ENCODE data around the gene FAM118B. TPM values are rescaled to one million over a fixed set of nuclear protein-coding genes. Genes with fewer than 3 reads are reported as not detected.

FAM118B gene
- total and polyA plus RNA-seq, 2 of the 4 experiments (the other 2 are of a cell fraction) = 20.0 to 27.2 TPM

GRCh38 chr11:126256216-126256615, 44.6 kb downstream of the FAM118B start:
- Histone ChIP-seq H3K79me1 (ENCODE audit: low read depth in 1 of 2, low read length in 2 of 2) (peaks cover 0 to 16% of the 10 kb centered on the region in 2 experiments; a peak in 3 of 4 replicates), H3K23ac (ENCODE audit: low read depth, low read length) (no peak overlapping the region), H3K4me3 (ENCODE audit: insufficient read depth, low read depth, low read length) (no peak overlapping the region), H3K56ac (ENCODE audit: extremely low read depth, insufficient read depth, low read length) (no peak overlapping the region), H4K20me1 (ENCODE audit: insufficient read depth, low read length) (peaks cover 7% of the 10 kb centered on the region), H3K4ac (ENCODE audit: low read depth, low read length) (no peak overlapping the region), H2BK5ac (ENCODE audit: low read depth, low read length, poor library complexity, severe bottlenecking) (no peak overlapping the region), H4K5ac (ENCODE audit: low read depth, low read length) (no peak overlapping the region), H2BK20ac (ENCODE audit: low read depth, low read length) (no peak overlapping the region), H3K27ac (ENCODE audit: insufficient read depth, low read length) (no peak overlapping the region), H4K91ac (ENCODE audit: insufficient read depth, low read depth, low read length) (no peak overlapping the region), H3K18ac (ENCODE audit: low read depth, low read length) (no peak overlapping the region), H3K4me1 (ENCODE audit: control insufficient read depth, insufficient read depth, low read length) (peaks cover 3% of the 10 kb centered on the region), H3K9me1 (ENCODE audit: insufficient read depth, low read length) (peaks cover 14% of the 10 kb centered on the region), H3K14ac (replicated peaks; ENCODE audit: low read depth, low read length) (no peak overlapping the region), H2AK5ac (ENCODE audit: low read depth, low read length) (0 out of 2 replicates have a peak overlapping the region, but pooled peaks have one; percentile 43), H3K9me3 (ENCODE audit: control insufficient read depth, insufficient read depth, low read length) (no peaks in the 10 kb centered on the region), H3K36me3 (ENCODE audit: control insufficient read depth, insufficient read depth, low read length) (peaks cover 15% of the 10 kb centered on the region), H2BK15ac (ENCODE audit: low read depth, low read length) (no peak overlapping the region), H3K9ac (ENCODE audit: low read depth, low read length) (no peak overlapping the region), H2AK9ac (replicated peaks; ENCODE audit: low read depth, low read length, poor library complexity) (no peak overlapping the region), H2AFZ (replicated peaks; ENCODE audit: low read length, poor library complexity) (no peak overlapping the region), H3K27me3 (ENCODE audit: control insufficient read depth, insufficient read depth, low read length) (no peaks in the 10 kb centered on the region), H2BK120ac (ENCODE audit: low read depth, low read length) (no peak overlapping the region), H3K4me2 (ENCODE audit: low read depth, low read length) (no peak overlapping the region), H4K8ac (ENCODE audit: low read depth in 2 of 2, low read length in 2 of 2) (no peak overlapping the region)
- TF ChIP-seq FOS (IDR thresholded peaks at IDR 0.05; ENCODE audit: low read depth, low read length) (no peak), RFX5 (IDR thresholded peaks at IDR 0.05; ENCODE audit: low read depth, low read length) (no peak), MAFK (IDR thresholded peaks at IDR 0.05; ENCODE audit: low read depth, low read length) (no peak), POLR2A (IDR thresholded peaks at IDR 0.05; ENCODE audit: low read depth, low read length) (no peak), RCOR1 (IDR thresholded peaks at IDR 0.05; ENCODE audit: insufficient replicate concordance, low read length) (no peak), USF2 (IDR thresholded peaks at IDR 0.05; ENCODE audit: low read depth, low read length) (no peak), MAZ (IDR thresholded peaks at IDR 0.05; ENCODE audit: borderline replicate concordance, low read depth, low read length) (no peak), CHD1 (IDR thresholded peaks at IDR 0.05; ENCODE audit: low read depth, low read length) (no peak), NFE2L2 (IDR thresholded peaks at IDR 0.05; ENCODE audit: low read depth, low read length) (no peak), RAD21 (IDR thresholded peaks at IDR 0.05; ENCODE audit: low read length) (no peak), ELK1 (IDR thresholded peaks at IDR 0.05; ENCODE audit: borderline replicate concordance, low read depth, low read length) (no peak), MXI1 (IDR thresholded peaks at IDR 0.05; ENCODE audit: borderline replicate concordance, low read depth, low read length) (no peak), BHLHE40 (IDR thresholded peaks at IDR 0.05; ENCODE audit: low read depth, low read length) (no peak), CTCF (conservative IDR thresholded peaks at IDR 0.05; ENCODE audit: low read depth, low read length) (no peak), CEBPB (IDR thresholded peaks at IDR 0.05; ENCODE audit: low read depth, low read length) (no peak), SMC3 (IDR thresholded peaks at IDR 0.05; ENCODE audit: low read depth, low read length) (no peak)
- POLR2A ChIA-PET (ENCODE audit: unreplicated experiment) = no interaction called here
- intact Hi-C loops (cut with micrococcal nuclease) (loop anchor here (5.0 kb wide), 1 partner anchor 44 kb away; the partner anchor contains the start of genes FAM118B and RPUSD4), dilution Hi-C loops (cut with HindIII; ENCODE audit: low sequenced_read_pairs, unreplicated experiment) (no loop called here), in situ Hi-C loops (cut with MboI; ENCODE audit: low sequenced_read_pairs) (no loop called here)
- ATAC-seq (ENCODE audit: low read depth) (no peak), DNase-seq (no peak)
- CTCF ChIA-PET = interaction anchor here (0.6 kb wide), 1 partner anchor 17 kb away, joined by 7 read pairs; no protein-coding TSS in a partner anchor
- BruUV-seq (replicated peaks) = no TSS peak
- 92% methylated on average over 2 of the region's 4 CpGs; no CpG with 5 or more reads in 1 of the 2 experiments for WGBS, 2 experiments (ENCODE audit: extremely low coverage in 2 of 2, insufficient read length in 1 of 2)
